ENCODE results near the gene SIGLEC8.

The SIGLEC8 gene

GRCh38 chr19:51439021-51439465, 19.2 kb downstream of the SIGLEC8 start:
- Histone ChIP-seq H2AFZ (ENCODE audit: insufficient read depth, low read length, poor library complexity) (no peak overlapping the region), H4K8ac (ENCODE audit: low read depth, low read length) (no peak overlapping the region), H3K36me3 (ENCODE audit: control insufficient read depth in 1 of 2, insufficient read depth in 2 of 2, low read length in 2 of 2) (no peaks in the 10 kb centered on the region), H3K14ac (ENCODE audit: low read length) (no peak overlapping the region), H2BK120ac (ENCODE audit: insufficient read depth, low read length, poor library complexity) (no peak overlapping the region), H2BK5ac (ENCODE audit: low read depth, low read length, poor library complexity) (no peak overlapping the region), H3K27me3 (ENCODE audit: insufficient read depth, low read length) (no peaks in the 10 kb centered on the region), H2AK5ac (ENCODE audit: low read length) (no peak overlapping the region), H3K4me2 (ENCODE audit: low read length) (no peak overlapping the region), H3K18ac (ENCODE audit: low read length) (no peak overlapping the region), H3K79me1 (ENCODE audit: low read length) (no peaks in the 10 kb centered on the region), H3K27ac (ENCODE audit: low read depth, low read length) (no peak overlapping the region), H4K12ac (ENCODE audit: low read depth, low read length) (no peak overlapping the region), H4K91ac (ENCODE audit: low read depth, low read length) (no peak overlapping the region), H2BK12ac (ENCODE audit: low read length) (no peak overlapping the region), H3K4me3 (ENCODE audit: low read depth, low read length) (no peak overlapping the region), H3K9ac (ENCODE audit: low read length) (no peak overlapping the region), H3K79me2 (ENCODE audit: control insufficient read depth, insufficient read depth, low read length, poor library complexity) (no peaks in the 10 kb centered on the region), H3K23ac (ENCODE audit: low read length) (no peak overlapping the region), H3K9me3 (ENCODE audit: insufficient read depth, low read depth, low read length) (no peaks in the 10 kb centered on the region), H3K4ac (ENCODE audit: low read depth, low read length) (no peak overlapping the region), H3K4me1 (ENCODE audit: control insufficient read depth in 1 of 2, insufficient read depth in 2 of 2, low read length in 2 of 2) (no peaks in the 10 kb centered on the region)
- no peak for DNase-seq
- WGBS (ENCODE audit: extremely low coverage, insufficient coverage, insufficient read length), result no CpG with 5 or more reads among the region's 5 CpGs

GRCh38 chr19:51434456-51434855, 23.8 kb downstream of the SIGLEC8 start:
- Histone ChIP-seq H3K4ac (ENCODE audit: low read depth, low read length) (no peak overlapping the region), H3K9me3 (ENCODE audit: insufficient read depth, low read depth, low read length) (no peaks in the 10 kb centered on the region), H4K8ac (ENCODE audit: low read depth, low read length) (no peak overlapping the region), H3K9ac (ENCODE audit: low read length) (no peak overlapping the region), H3K4me1 (ENCODE audit: control insufficient read depth in 1 of 2, insufficient read depth in 2 of 2, low read length in 2 of 2) (no peaks in the 10 kb centered on the region), H3K27me3 (ENCODE audit: insufficient read depth, low read length) (no peaks in the 10 kb centered on the region), H2BK5ac (ENCODE audit: low read depth, low read length, poor library complexity) (no peak overlapping the region), H2BK120ac (ENCODE audit: insufficient read depth, low read length, poor library complexity) (no peak overlapping the region), H3K4me3 (ENCODE audit: low read depth, low read length) (no peak overlapping the region), H3K36me3 (ENCODE audit: control insufficient read depth in 1 of 2, insufficient read depth in 2 of 2, low read length in 2 of 2) (no peaks in the 10 kb centered on the region), H3K23ac (ENCODE audit: low read length) (no peak overlapping the region), H3K79me1 (ENCODE audit: low read length) (no peaks in the 10 kb centered on the region), H3K14ac (ENCODE audit: low read length) (no peak overlapping the region), H3K4me2 (ENCODE audit: low read length) (no peak overlapping the region), H2AK5ac (ENCODE audit: low read length) (no peak overlapping the region), H3K18ac (ENCODE audit: low read length) (no peak overlapping the region), H4K91ac (ENCODE audit: low read depth, low read length) (no peak overlapping the region), H2AFZ (ENCODE audit: insufficient read depth, low read length, poor library complexity) (no peak overlapping the region), H3K27ac (ENCODE audit: low read depth, low read length) (no peak overlapping the region), H3K79me2 (ENCODE audit: control insufficient read depth, insufficient read depth, low read length, poor library complexity) (no peaks in the 10 kb centered on the region), H2BK12ac (ENCODE audit: low read length) (no peak overlapping the region), H4K12ac (ENCODE audit: low read depth, low read length) (no peak overlapping the region)
- no CpG with 5 or more reads among the region's 1 CpG for WGBS (ENCODE audit: extremely low coverage, insufficient coverage, insufficient read length)
- peak in 1 of 2 donors; percentile 7 for DNase-seq

- no peak overlapping the region for H4K91ac ChIP-seq (ENCODE audit: low read depth, low read length)
- no peak overlapping the region for H3K9ac ChIP-seq (ENCODE audit: low read length)
- H4K12ac ChIP-seq (ENCODE audit: low read depth, low read length), result no peak overlapping the region
- H2BK120ac ChIP-seq (ENCODE audit: insufficient read depth, low read length, poor library complexity), result no peak overlapping the region
- H3K18ac ChIP-seq (ENCODE audit: low read length), result no peak overlapping the region
- no peak overlapping the region for H3K14ac ChIP-seq (ENCODE audit: low read length)
- H3K79me1 ChIP-seq (ENCODE audit: low read length), result no peaks in the 10 kb centered on the region
- no peaks in the 10 kb centered on the region for H3K79me2 ChIP-seq (ENCODE audit: control insufficient read depth, insufficient read depth, low read length, poor library complexity)
- no peak overlapping the region for H3K4me3 ChIP-seq (ENCODE audit: low read depth, low read length)
- H3K4ac ChIP-seq (ENCODE audit: low read depth, low read length), result no peak overlapping the region
- no peak overlapping the region for H3K27ac ChIP-seq (ENCODE audit: low read depth, low read length)
- H3K27me3 ChIP-seq (ENCODE audit: insufficient read depth, low read length), result no peaks in the 10 kb centered on the region
- H3K4me1 ChIP-seq (ENCODE audit: control insufficient read depth in 1 of 2, insufficient read depth in 2 of 2, low read length in 2 of 2), result no peaks in the 10 kb centered on the region
- no peak overlapping the region for H3K4me2 ChIP-seq (ENCODE audit: low read length)
- peak in 1 of 2 donors; percentile 14 for DNase-seq
- no peaks in the 10 kb centered on the region for H3K9me3 ChIP-seq (ENCODE audit: insufficient read depth, low read depth, low read length)
- no peak overlapping the region for H2AK5ac ChIP-seq (ENCODE audit: low read length)
- H3K36me3 ChIP-seq (ENCODE audit: control insufficient read depth in 1 of 2, insufficient read depth in 2 of 2, low read length in 2 of 2), result no peaks in the 10 kb centered on the region
- H2BK12ac ChIP-seq (ENCODE audit: low read length), result no peak overlapping the region
- no CpG with 5 or more reads among the region's 4 CpGs for WGBS (ENCODE audit: extremely low coverage, insufficient coverage, insufficient read length)
- no peak overlapping the region for H2BK5ac ChIP-seq (ENCODE audit: low read depth, low read length, poor library complexity)
- H2AFZ ChIP-seq (ENCODE audit: insufficient read depth, low read length, poor library complexity), result no peak overlapping the region
- no peak overlapping the region for H3K23ac ChIP-seq (ENCODE audit: low read length)
- H4K8ac ChIP-seq (ENCODE audit: low read depth, low read length), result no peak overlapping the region
Observed at GRCh38 chr19:51433043-51433442, 25.2 kb downstream of the SIGLEC8 start.

GRCh38 chr19:51431124-51431523, 27.1 kb downstream of the SIGLEC8 start:
- no peak overlapping the region for H4K91ac ChIP-seq (ENCODE audit: low read depth, low read length)
- no peak overlapping the region for H2AK5ac ChIP-seq (ENCODE audit: low read length)
- no peak overlapping the region for H2BK5ac ChIP-seq (ENCODE audit: low read depth, low read length, poor library complexity)
- H3K79me1 ChIP-seq (ENCODE audit: low read length), result no peaks in the 10 kb centered on the region
- H3K27ac ChIP-seq (ENCODE audit: low read depth, low read length), result no peak overlapping the region
- H3K9me3 ChIP-seq (ENCODE audit: insufficient read depth, low read depth, low read length), result peaks cover 4% of the 10 kb centered on the region
- no peak overlapping the region for H3K23ac ChIP-seq (ENCODE audit: low read length)
- no peak overlapping the region for H3K4ac ChIP-seq (ENCODE audit: low read depth, low read length)
- no peaks in the 10 kb centered on the region for H3K36me3 ChIP-seq (ENCODE audit: control insufficient read depth in 1 of 2, insufficient read depth in 2 of 2, low read length in 2 of 2)
- no peak overlapping the region for H2BK12ac ChIP-seq (ENCODE audit: low read length)
- H3K4me1 ChIP-seq (ENCODE audit: control insufficient read depth in 1 of 2, insufficient read depth in 2 of 2, low read length in 2 of 2), result no peaks in the 10 kb centered on the region
- no peaks in the 10 kb centered on the region for H3K79me2 ChIP-seq (ENCODE audit: control insufficient read depth, insufficient read depth, low read length, poor library complexity)
- no peak overlapping the region for H4K8ac ChIP-seq (ENCODE audit: low read depth, low read length)
- no peak overlapping the region for H2AFZ ChIP-seq (ENCODE audit: insufficient read depth, low read length, poor library complexity)
- H4K12ac ChIP-seq (ENCODE audit: low read depth, low read length), result no peak overlapping the region
- no peaks in the 10 kb centered on the region for H3K27me3 ChIP-seq (ENCODE audit: insufficient read depth, low read length)
- H3K4me3 ChIP-seq (ENCODE audit: low read depth, low read length), result no peak overlapping the region
- H2BK120ac ChIP-seq (ENCODE audit: insufficient read depth, low read length, poor library complexity), result no peak overlapping the region
- H3K14ac ChIP-seq (ENCODE audit: low read length), result no peak overlapping the region
- H3K4me2 ChIP-seq (ENCODE audit: low read length), result no peak overlapping the region
- WGBS (ENCODE audit: extremely low coverage, insufficient coverage, insufficient read length), result no CpG with 5 or more reads among the region's 3 CpGs
- DNase-seq, result peak in 1 of 2 donors; percentile 23
- no peak overlapping the region for H3K9ac ChIP-seq (ENCODE audit: low read length)
- no peak overlapping the region for H3K18ac ChIP-seq (ENCODE audit: low read length)

Data from trophoblast cell (in vitro differentiated cells and primary cell).